Measurements from ENCODE around the gene ZSWIM6.

DNA sequence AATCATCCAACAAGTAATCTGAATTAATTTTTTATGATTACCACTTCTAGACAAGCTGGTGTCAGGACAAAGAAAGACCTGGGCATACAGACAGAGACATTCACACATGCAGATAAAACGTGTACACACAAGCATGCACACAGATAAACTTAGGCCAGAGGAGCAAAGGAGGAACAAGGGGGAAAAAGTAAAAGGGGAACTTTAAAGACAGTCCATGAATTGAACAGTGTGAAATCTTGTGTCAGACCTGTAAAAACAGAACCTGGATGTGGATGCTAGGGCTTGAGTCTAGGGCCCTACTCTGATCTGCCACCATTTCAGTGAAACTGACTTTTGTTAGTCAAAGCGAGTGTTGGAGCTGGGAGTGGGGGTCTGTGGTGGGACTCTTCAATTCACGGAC lies 11.2 kb upstream of the ZSWIM6 start:
- TF ChIP-seq, protein P1, sequence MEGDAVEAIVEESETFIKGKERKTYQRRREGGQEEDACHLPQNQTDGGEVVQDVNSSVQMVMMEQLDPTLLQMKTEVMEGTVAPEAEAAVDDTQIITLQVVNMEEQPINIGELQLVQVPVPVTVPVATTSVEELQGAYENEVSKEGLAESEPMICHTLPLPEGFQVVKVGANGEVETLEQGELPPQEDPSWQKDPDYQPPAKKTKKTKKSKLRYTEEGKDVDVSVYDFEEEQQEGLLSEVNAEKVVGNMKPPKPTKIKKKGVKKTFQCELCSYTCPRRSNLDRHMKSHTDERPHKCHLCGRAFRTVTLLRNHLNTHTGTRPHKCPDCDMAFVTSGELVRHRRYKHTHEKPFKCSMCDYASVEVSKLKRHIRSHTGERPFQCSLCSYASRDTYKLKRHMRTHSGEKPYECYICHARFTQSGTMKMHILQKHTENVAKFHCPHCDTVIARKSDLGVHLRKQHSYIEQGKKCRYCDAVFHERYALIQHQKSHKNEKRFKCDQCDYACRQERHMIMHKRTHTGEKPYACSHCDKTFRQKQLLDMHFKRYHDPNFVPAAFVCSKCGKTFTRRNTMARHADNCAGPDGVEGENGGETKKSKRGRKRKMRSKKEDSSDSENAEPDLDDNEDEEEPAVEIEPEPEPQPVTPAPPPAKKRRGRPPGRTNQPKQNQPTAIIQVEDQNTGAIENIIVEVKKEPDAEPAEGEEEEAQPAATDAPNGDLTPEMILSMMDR (IDR thresholded peaks at IDR 0.05; ENCODE audit: poor library complexity): no peak
- TF ChIP-seq EZH2phosphoT487 (IDR thresholded peaks at IDR 0.05; ENCODE audit: low read depth, severe bottlenecking, unreplicated experiment) (no peak), EZH2 (IDR thresholded peaks at IDR 0.05; ENCODE audit: borderline replicate concordance) (no peak)
